MCF 10A (cell line): ENCODE measurements around the gene PSMD5. TPM values are rescaled to one million over a fixed set of nuclear protein-coding genes. Genes with fewer than 3 reads are reported as not detected.

Experiments
- BruUV-seq: library from RNA; stranded (reverse); fragments of 400-500 nt; replicated peaks from 2 replicates; lab custom pipeline; 2021; lab: Mats Ljungman, UMichigan
- CTCF ChIA-PET: fragments of 300-600 bp; sonication (Branson Sonifier 250); formaldehyde crosslinking; extraction: SDS; loops from one replicate; lab custom pipeline; 2021; ENCODE audit warnings: antibody characterized with exemption, inconsistent platforms; lab: Yijun Ruan, JAX
- POLR2A ChIA-PET: fragments of 300-600, 350-650 bp; sonication (Branson Sonifier 250); formaldehyde crosslinking; extraction: SDS; loops from one replicate; lab custom pipeline; 2020; ENCODE audit warnings: antibody characterized with exemption, inconsistent platforms; lab: Yijun Ruan, JAX
- DNase-seq: peaks from one replicate; pipeline ENCODE4 v3.0.0-alpha.2; 2018; ENCODE audit not compliant: unreplicated experiment
- H3K27ac Mint-ChIP-seq: one replicate; pipeline ENCODE4 v1.8.0; 2022; ENCODE audit warnings: mild to moderate bottlenecking, low read depth, mixed read lengths; ENCODE audit not compliant: unreplicated experiment
- H3K27me3 Mint-ChIP-seq: one replicate; pipeline ENCODE4 v1.8.0; 2022; ENCODE audit warnings: mixed read lengths; ENCODE audit not compliant: insufficient read depth, unreplicated experiment
- H3K36me3 Mint-ChIP-seq: one replicate; pipeline ENCODE4 v1.8.0; 2022; ENCODE audit warnings: mild to moderate bottlenecking, moderate library complexity, mixed read lengths; ENCODE audit not compliant: insufficient read depth, unreplicated experiment
- H3K4me1 Mint-ChIP-seq: one replicate; pipeline ENCODE4 v1.8.0; 2022; ENCODE audit warnings: mixed read lengths; ENCODE audit not compliant: insufficient read depth, unreplicated experiment
- H3K4me3 Mint-ChIP-seq: one replicate; pipeline ENCODE4 v1.8.0; 2022; ENCODE audit warnings: mild to moderate bottlenecking, moderate library complexity, mixed read lengths; ENCODE audit not compliant: unreplicated experiment
- H3K9me3 Mint-ChIP-seq: one replicate; pipeline ENCODE4 v1.8.0; 2022; ENCODE audit warnings: mixed read lengths; ENCODE audit not compliant: unreplicated experiment
- intact Hi-C: fragments of 100-400 bp; cut with micrococcal nuclease; formaldehyde crosslinking; loops from 2 replicates; pipeline ENCODE4 v1.14.1; 2022
- total RNA-seq: library from RNA; stranded (reverse); gene quantifications from 2 replicates; pipeline ENCODE4 v1.2.3, GENCODE V29; 2022
- TF ChIP-seq, protein P1 (sequence below): fragments of 200-600 bp; IDR thresholded peaks from one replicate; pipeline ENCODE4 v1.8.0; 2022; ENCODE audit warnings: antibody characterized with exemption, mild to moderate bottlenecking; ENCODE audit not compliant: unreplicated experiment

Gene PSMD5
- total RNA-seq, 1 experiment from 2014 or later, result 71.0 TPM

- Mint-ChIP-seq H3K4me1 (no peaks in the 10 kb centered on the region), H3K27ac (no peak overlapping the region), H3K9me3 (no peaks in the 10 kb centered on the region), H3K27me3 (no peaks in the 10 kb centered on the region), H3K4me3 (no peak overlapping the region), H3K36me3 (peaks cover 28% of the 10 kb centered on the region)
- BruUV-seq, result no TSS peak
- intact Hi-C loops, result no loop called here
- TF ChIP-seq, protein P1, sequence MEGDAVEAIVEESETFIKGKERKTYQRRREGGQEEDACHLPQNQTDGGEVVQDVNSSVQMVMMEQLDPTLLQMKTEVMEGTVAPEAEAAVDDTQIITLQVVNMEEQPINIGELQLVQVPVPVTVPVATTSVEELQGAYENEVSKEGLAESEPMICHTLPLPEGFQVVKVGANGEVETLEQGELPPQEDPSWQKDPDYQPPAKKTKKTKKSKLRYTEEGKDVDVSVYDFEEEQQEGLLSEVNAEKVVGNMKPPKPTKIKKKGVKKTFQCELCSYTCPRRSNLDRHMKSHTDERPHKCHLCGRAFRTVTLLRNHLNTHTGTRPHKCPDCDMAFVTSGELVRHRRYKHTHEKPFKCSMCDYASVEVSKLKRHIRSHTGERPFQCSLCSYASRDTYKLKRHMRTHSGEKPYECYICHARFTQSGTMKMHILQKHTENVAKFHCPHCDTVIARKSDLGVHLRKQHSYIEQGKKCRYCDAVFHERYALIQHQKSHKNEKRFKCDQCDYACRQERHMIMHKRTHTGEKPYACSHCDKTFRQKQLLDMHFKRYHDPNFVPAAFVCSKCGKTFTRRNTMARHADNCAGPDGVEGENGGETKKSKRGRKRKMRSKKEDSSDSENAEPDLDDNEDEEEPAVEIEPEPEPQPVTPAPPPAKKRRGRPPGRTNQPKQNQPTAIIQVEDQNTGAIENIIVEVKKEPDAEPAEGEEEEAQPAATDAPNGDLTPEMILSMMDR, result no peak
- DNase-seq, result no peak
- ChIA-PET CTCF (interaction anchor here (0.9 kb wide), 1 partner anchor 54 kb away, joined by 3 read pairs; no protein-coding TSS in a partner anchor), POLR2A (interaction anchor here (0.7 kb wide), 1 partner anchor 950 kb away, joined by 3 read pairs; no protein-coding TSS in a partner anchor)
These were observed 19.2 kb upstream of the PSMD5 start for GRCh38 chr9:120861935-120862334.

DNA sequence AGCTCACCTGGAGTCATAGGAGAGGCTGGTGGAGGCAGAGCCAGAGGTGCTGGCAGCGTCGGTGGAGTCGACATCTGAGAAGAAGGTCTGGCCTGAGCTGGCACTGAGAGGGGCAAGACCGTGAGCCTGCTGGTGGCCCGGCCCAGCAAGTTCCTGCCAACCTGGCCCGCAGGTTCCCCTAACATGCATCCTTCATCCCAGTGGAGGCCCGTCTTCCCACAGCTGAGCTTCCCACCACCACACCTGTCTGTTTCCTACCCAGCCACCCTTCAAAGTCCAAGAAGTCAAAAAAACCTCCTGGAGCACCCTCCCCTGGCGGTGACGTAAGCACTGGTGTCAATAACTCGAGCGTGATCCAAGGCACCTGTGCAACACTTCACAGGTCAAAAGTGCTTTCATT lies 17.4 kb upstream of the PSMD5 start:
- CTCF ChIA-PET, result interaction anchor here (1.1 kb wide), 1 partner anchor 8 kb away, joined by 3 read pairs; no protein-coding TSS in a partner anchor
- Mint-ChIP-seq H3K36me3 (peaks cover 28% of the 10 kb centered on the region), H3K27me3 (no peaks in the 10 kb centered on the region), H3K4me1 (no peaks in the 10 kb centered on the region), H3K9me3 (no peaks in the 10 kb centered on the region), H3K27ac (no peak overlapping the region), H3K4me3 (no peak overlapping the region)
- POLR2A ChIA-PET, result no interaction called here
- DNase-seq, result no peak
- no TSS peak for BruUV-seq
- TF ChIP-seq, protein P1, result no peak
- intact Hi-C loops, result no loop called here

- Mint-ChIP-seq H3K27me3 (no peaks in the 10 kb centered on the region), H3K9me3 (no peaks in the 10 kb centered on the region), H3K36me3 (peaks cover 28% of the 10 kb centered on the region), H3K4me1 (no peaks in the 10 kb centered on the region), H3K27ac (no peak overlapping the region), H3K4me3 (no peak overlapping the region)
- CTCF ChIA-PET, result interaction anchor here (0.6 to 1.1 kb wide), 3 partner anchors 9 to 83 kb away, joined by 3 to 5 read pairs (median 4); no protein-coding TSS in a partner anchor
- POLR2A ChIA-PET, result no interaction called here
- intact Hi-C loops, result no loop called here
- TF ChIP-seq, protein P1, result no peak
- no peak for DNase-seq
- no TSS peak for BruUV-seq
These were observed 16.6 kb upstream of the PSMD5 start for GRCh38 chr9:120859361-120859760.

GRCh38 chr9:120857902-120858301 lies 15.2 kb upstream of the PSMD5 start:
- no TSS peak for BruUV-seq
- H3K27me3 Mint-ChIP-seq, result no peaks in the 10 kb centered on the region
- no peaks in the 10 kb centered on the region for H3K9me3 Mint-ChIP-seq
- intact Hi-C loops, result no loop called here
- ChIA-PET POLR2A (interaction anchor here (0.6 to 2.0 kb wide), 2 partner anchors 10 to 11 kb away, joined by 3 to 4 read pairs; no protein-coding TSS in a partner anchor), CTCF (no interaction called here)
- peaks cover 28% of the 10 kb centered on the region for H3K36me3 Mint-ChIP-seq
- TF ChIP-seq, protein P1, result no peak
- H3K27ac Mint-ChIP-seq, result no peak overlapping the region
- H3K4me1 Mint-ChIP-seq, result no peaks in the 10 kb centered on the region
- H3K4me3 Mint-ChIP-seq, result no peak overlapping the region
- no peak for DNase-seq
